ENCODE measurements around the gene ZMYND15. TPM values are rescaled to one million over a fixed set of nuclear protein-coding genes. Genes with fewer than 3 reads are reported as not detected.
A peak's percentile ranks its signal among the peaks of the same experiment; 100 is the strongest.

ZMYND15 gene
- total RNA-seq, 2 donors from 2014 or later, result 0.91 to 7.3 TPM

DNA sequence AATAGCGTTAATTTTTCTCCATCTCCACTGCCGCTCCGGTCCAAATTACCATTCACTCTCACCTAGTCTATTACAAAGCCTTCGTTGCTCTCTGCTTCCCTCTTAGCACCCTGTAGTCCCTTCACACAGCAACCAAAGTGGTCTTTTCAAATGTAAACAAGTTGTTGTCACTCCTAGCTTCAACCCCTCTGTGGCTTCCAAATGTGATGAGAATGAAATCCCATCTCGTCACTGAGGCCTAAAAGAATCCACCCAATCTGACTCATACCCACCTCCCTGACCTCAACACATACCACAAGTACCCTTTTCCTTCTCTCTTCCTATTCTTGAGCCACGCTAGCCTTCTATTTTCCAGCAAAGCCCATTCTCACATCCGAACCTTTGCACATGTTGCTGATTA is 33.5 kb upstream of the ZMYND15 start:
- peaks cover 4% of the 10 kb centered on the region for H3K4me1 ChIP-seq (replicated peaks)
- TF ChIP-seq CTCF (IDR thresholded peaks at IDR 0.05), result no peak
- no peak overlapping the region for H3K27ac ChIP-seq
- H3K9me3 ChIP-seq, result no peaks in the 10 kb centered on the region
- 82% methylated on average over 7 of the region's 7 CpGs for WGBS
- intact Hi-C loops (cut with DNase I), result no loop called here
- no peak overlapping the region for H3K4me3 ChIP-seq
- DNase-seq (ENCODE audit: low spot score), result no peak
- no peaks in the 10 kb centered on the region for H3K27me3 ChIP-seq (replicated peaks; ENCODE audit: insufficient read depth)
- H3K36me3 ChIP-seq, result no peaks in the 10 kb centered on the region

GRCh38 chr17:4708436-4708835 is 31.2 kb upstream of the ZMYND15 start:
- Histone ChIP-seq H3K4me1 (replicated peaks) (peaks cover 5% of the 10 kb centered on the region), H3K9me3 (no peaks in the 10 kb centered on the region), H3K27me3 (replicated peaks; ENCODE audit: insufficient read depth) (no peaks in the 10 kb centered on the region), H3K36me3 (no peaks in the 10 kb centered on the region), H3K27ac (no peak overlapping the region), H3K4me3 (no peak overlapping the region)
- no peak for DNase-seq (ENCODE audit: low spot score)
- intact Hi-C loops (cut with DNase I), result no loop called here
- 77% methylated on average over 8 of the region's 8 CpGs for WGBS
- no peak for TF ChIP-seq POLR2AphosphoS5 (IDR thresholded peaks at IDR 0.05)
- TF ChIP-seq CTCF (IDR thresholded peaks at IDR 0.05), result no peak
- no peak for TF ChIP-seq POLR2A (IDR thresholded peaks at IDR 0.05)

GRCh38 chr17:4709794-4710692 is 29.6 kb upstream of the ZMYND15 start, which contains the start of gene ARRB2:
ARRB2 (plus strand) TSS chr17:4710632; CDS start chr17:4710722, 90 bp downstream.
- WGBS, result under 1% methylated on average over 64 of the region's 67 CpGs
- intact Hi-C loops (cut with DNase I), result loop anchor here (2.0 kb wide), 2 partner anchors 79 to 179 kb away; partner anchors contain the start of gene GLTPD2
- H3K36me3 ChIP-seq, result no peaks in the 10 kb centered on the region
- TF ChIP-seq CTCF (IDR thresholded peaks at IDR 0.05) (peak; percentile 26 to 90 (median 72)), POLR2A (IDR thresholded peaks at IDR 0.05) (peak; percentile 67), POLR2AphosphoS5 (IDR thresholded peaks at IDR 0.05) (peak; percentile 90)
- H3K4me3 ChIP-seq, result peak within 1 kb of the TSS; percentile 65 to 66
- peaks cover 5% of the 10 kb centered on the region for H3K4me1 ChIP-seq (replicated peaks)
- no peaks in the 10 kb centered on the region for H3K9me3 ChIP-seq
- no peaks in the 10 kb centered on the region for H3K27me3 ChIP-seq (replicated peaks; ENCODE audit: insufficient read depth)
- DNase-seq (ENCODE audit: low spot score), result peak; percentile 97
- H3K27ac ChIP-seq, result peak within 1 kb of the TSS; percentile 87

DNA sequence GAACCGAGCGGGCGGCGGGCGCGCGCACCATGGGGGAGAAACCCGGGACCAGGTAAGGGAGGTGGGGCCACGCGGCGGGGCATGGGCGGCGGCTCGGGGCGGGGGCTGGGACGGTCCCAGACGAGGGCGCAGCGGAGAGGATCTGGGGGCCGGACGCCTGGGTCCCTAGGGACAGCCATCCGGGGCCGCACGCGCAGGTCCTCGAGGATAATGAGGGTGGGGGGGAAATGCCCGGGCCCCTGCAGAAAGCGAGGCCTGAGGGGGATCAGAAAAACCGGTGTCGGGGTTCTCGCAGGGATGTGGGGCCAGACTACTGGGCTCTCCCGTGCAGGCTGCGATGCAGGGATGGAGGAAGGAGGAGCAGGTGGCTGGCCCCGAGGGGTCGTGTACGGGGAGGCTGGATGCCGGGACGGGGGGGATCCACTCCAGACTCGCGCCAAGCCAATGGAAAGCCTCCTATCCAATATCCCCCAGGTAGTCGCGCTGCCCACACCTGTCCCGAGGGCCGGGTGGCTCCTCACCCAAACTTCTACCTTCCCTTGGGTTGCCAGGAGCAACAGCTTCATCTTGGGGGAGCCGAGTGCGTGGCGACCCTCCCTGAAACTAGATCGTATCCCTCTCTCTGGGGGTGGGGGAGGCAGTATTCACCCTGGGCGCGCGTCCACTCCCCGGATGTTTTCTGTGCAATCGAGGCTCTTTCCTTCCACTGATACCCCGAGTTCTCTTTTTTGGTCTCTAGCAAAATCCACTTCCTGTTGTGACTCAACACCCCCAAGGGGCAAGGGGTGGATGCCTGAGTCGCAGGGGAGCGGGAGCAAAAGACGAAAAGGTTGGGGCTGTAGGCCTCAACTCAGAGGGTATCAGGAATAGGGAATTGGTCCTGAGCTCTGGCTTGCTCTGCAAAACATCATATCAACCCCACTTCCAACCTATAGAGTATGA is 28.7 kb upstream of the ZMYND15 start:
- no peaks in the 10 kb centered on the region for H3K27me3 ChIP-seq (replicated peaks; ENCODE audit: insufficient read depth)
- no peaks in the 10 kb centered on the region for H3K36me3 ChIP-seq
- H3K9me3 ChIP-seq, result no peaks in the 10 kb centered on the region
- H3K27ac ChIP-seq, result peak overlapping the region; percentile 87
- intact Hi-C loops (cut with DNase I), result loop anchor here (2.0 kb wide), 2 partner anchors 78 to 178 kb away; partner anchors contain the start of gene GLTPD2
- peak overlapping the region; percentile 65 to 66 for H3K4me3 ChIP-seq
- no peak for TF ChIP-seq CTCF (IDR thresholded peaks at IDR 0.05)
- TF ChIP-seq POLR2AphosphoS5 (IDR thresholded peaks at IDR 0.05), result no peak
- no peak for TF ChIP-seq POLR2A (IDR thresholded peaks at IDR 0.05)
- no peak for DNase-seq (ENCODE audit: low spot score)
- peaks cover 5% of the 10 kb centered on the region for H3K4me1 ChIP-seq (replicated peaks)
- 7% methylated on average over 55 of the region's 57 CpGs for WGBS

Data from prostate gland (tissue), 2 donors.